RPMI7951 (cell line): ENCODE measurements around the gene LRRC3. TPM values are rescaled to one million over a fixed set of nuclear protein-coding genes. Genes with fewer than 3 reads are reported as not detected.
A peak's percentile ranks its signal among the peaks of the same experiment; 100 is the strongest.
"Not testable (repeated sequence)": the region's sequence is repeated elsewhere in the genome, so short reads cannot be mapped to it uniquely, and the experiment has no call there.

Experiments
- DNase-seq: peaks from one replicate; pipeline ENCODE4 v3.0.0-alpha.2; 2012; ENCODE audit warnings: low read depth
- total RNA-seq: library from RNA; depleted of rRNA; stranded (reverse); fragments of >200 nt; shearing (Covaris generic); gene quantifications from 2 replicates; pipeline ENCODE4 v1.2.3, GENCODE V29; 2014

Gene LRRC3
- total RNA-seq, 1 experiment from 2014 or later = 1.6 TPM

GRCh38 chr21:44496564-44497550, 41.5 kb downstream of the LRRC3 start:
- no peak for DNase-seq

- no peak for DNase-seq
Measured at GRCh38 chr21:44497703-44498126, 42.4 kb downstream of the LRRC3 start.

- no peak for DNase-seq
Measured at GRCh38 chr21:44498280-44499210, 43.2 kb downstream of the LRRC3 start.

- no peak for DNase-seq
Measured at GRCh38 chr21:44499211-44499560, 43.9 kb downstream of the LRRC3 start.

GRCh38 chr21:44499631-44500030, 44.3 kb downstream of the LRRC3 start:
- no peak for DNase-seq

- no peak for DNase-seq
Measured at GRCh38 chr21:44500111-44500510, 44.8 kb downstream of the LRRC3 start.

- no peak for DNase-seq
Measured at GRCh38 chr21:44502171-44502958, 47.1 kb downstream of the LRRC3 start.

GRCh38 chr21:44503006-44503889, 47.9 kb downstream of the LRRC3 start:
- not testable (repeated sequence) for DNase-seq

- no peak for DNase-seq
Measured at GRCh38 chr21:44503901-44504399, 48.6 kb downstream of the LRRC3 start.

- DNase-seq = peak; percentile 42
Measured at GRCh38 chr21:44505673-44506278, 50.5 kb downstream of the LRRC3 start.

- peak; percentile 17 for DNase-seq
Measured at GRCh38 chr21:44506279-44507255, 51.3 kb downstream of the LRRC3 start.

GRCh38 chr21:44507673-44508425, 52.5 kb downstream of the LRRC3 start:
- DNase-seq = no peak

GRCh38 chr21:44508426-44508710, 53.1 kb downstream of the LRRC3 start:
- DNase-seq = no peak

GRCh38 chr21:44508711-44509445, 53.6 kb downstream of the LRRC3 start:
- DNase-seq = no peak

- DNase-seq = peak; percentile 26
Measured at GRCh38 chr21:44509539-44509938, 54.2 kb downstream of the LRRC3 start.

GRCh38 chr21:44510109-44510507, 54.8 kb downstream of the LRRC3 start:
- DNase-seq = no peak

GRCh38 chr21:44510508-44511218, 55.4 kb downstream of the LRRC3 start:
- no peak for DNase-seq
